GM10266 (cell line): ENCODE measurements around the gene WDR86.

Experiments used
- DNase-seq: peaks from one replicate; pipeline ENCODE4 v3.0.0; 2012; ENCODE audit errors: extremely low spot score
- TF ChIP-seq, protein P1 (sequence below): IDR thresholded peaks from 2 replicates; pipeline ENCODE4 v1.5.1; 2012; ENCODE audit warnings: mild to moderate bottlenecking, low read depth; ENCODE audit not compliant: control insufficient read depth, insufficient read depth; ENCODE audit errors: missing control alignments

WDR86 gene, protein sequence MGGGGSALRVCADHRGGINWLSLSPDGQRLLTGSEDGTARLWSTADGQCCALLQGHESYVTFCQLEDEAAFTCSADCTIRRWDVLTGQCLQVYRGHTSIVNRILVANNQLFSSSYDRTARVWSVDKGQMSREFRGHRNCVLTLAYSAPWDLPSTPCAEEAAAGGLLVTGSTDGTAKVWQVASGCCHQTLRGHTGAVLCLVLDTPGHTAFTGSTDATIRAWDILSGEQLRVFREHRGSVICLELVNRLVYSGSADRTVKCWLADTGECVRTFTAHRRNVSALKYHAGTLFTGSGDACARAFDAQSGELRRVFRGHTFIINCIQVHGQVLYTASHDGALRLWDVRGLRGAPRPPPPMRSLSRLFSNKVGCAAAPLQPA

DNA sequence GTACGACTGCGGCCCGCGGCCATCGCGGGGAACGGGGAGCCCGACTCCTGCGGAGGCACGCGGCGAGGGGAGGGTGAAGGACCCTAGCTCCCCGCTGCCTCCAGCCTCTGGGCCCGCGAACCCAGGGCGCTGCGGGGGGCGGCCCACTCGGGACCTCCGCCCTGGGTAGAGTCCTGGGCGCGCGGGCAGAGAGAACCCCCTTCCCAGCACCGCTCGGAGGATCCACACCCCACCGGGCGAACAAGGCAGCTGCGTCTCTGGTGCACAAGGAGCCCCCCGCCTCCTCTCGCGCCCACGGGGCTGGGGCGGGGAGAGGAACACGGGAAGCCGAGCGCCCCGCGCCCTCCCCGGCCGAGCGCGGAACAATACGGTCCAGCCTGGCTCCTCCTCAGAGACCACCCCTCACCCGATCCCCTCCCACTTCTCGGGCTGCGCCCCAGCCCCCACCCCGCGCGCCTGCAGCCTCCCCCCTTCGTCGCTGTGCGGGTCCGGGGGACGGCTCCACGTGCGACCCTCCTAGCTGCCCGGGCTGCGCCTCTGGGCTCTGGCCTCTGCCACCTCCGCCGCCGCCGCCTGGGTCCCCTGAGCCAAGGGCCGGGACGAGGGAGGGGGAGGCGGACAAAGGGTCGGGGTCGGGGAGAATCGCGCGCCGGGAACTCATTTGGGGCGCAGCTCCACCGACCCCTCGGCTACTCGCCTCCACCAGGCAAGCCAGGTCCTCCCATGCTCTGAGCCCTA lies at the start of gene WDR86:
WDR86 (minus strand) TSS at position 372 of the 738 bp plus-strand sequence. CDS start 449 bp downstream, outside the sequence.
- TF ChIP-seq, protein P1, sequence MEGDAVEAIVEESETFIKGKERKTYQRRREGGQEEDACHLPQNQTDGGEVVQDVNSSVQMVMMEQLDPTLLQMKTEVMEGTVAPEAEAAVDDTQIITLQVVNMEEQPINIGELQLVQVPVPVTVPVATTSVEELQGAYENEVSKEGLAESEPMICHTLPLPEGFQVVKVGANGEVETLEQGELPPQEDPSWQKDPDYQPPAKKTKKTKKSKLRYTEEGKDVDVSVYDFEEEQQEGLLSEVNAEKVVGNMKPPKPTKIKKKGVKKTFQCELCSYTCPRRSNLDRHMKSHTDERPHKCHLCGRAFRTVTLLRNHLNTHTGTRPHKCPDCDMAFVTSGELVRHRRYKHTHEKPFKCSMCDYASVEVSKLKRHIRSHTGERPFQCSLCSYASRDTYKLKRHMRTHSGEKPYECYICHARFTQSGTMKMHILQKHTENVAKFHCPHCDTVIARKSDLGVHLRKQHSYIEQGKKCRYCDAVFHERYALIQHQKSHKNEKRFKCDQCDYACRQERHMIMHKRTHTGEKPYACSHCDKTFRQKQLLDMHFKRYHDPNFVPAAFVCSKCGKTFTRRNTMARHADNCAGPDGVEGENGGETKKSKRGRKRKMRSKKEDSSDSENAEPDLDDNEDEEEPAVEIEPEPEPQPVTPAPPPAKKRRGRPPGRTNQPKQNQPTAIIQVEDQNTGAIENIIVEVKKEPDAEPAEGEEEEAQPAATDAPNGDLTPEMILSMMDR: no peak
- DNase-seq: no peak

DNA sequence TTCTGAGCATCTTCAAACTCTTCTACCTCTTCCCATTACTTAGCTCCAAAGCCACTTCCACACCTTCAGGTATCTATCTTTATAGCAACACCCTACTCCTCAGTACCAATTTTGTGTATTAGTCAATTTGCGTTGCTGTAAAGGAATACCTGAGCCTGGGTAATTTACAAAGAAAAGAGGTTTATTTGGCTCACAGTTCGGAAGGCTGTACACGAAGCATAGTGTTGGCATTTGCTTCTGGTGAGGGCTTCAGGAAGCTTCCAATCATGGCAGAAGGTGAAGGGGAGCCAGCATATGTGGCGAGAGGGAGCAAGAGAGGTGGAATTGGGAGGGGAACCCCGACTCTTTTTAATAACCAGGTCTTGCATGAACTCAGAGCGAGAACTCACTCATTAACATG lies 47.7 kb upstream of the WDR86 start:
- TF ChIP-seq, protein P1: no peak
- DNase-seq: no peak

DNA sequence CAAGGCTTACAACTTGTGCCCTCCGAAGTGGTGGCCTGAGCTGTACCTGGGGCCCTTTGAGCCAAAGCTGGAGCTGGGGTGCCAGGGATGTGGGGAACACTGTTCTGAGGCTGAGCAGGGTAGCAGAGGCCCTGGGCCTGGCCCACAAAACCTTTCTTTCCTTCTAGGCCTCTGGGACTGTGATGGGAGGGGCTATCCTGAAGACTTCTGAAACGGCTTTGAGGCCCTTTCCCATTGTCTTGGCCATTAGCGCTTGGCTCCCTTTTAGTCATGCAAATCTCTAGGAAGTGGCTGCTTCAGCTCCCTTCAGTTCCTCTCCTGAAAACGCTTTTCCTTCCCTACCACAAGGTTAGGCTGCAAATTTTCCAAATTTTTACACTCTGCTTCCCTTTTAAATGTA lies 46.9 kb upstream of the WDR86 start:
- DNase-seq: no peak
- TF ChIP-seq, protein P1: no peak

DNA sequence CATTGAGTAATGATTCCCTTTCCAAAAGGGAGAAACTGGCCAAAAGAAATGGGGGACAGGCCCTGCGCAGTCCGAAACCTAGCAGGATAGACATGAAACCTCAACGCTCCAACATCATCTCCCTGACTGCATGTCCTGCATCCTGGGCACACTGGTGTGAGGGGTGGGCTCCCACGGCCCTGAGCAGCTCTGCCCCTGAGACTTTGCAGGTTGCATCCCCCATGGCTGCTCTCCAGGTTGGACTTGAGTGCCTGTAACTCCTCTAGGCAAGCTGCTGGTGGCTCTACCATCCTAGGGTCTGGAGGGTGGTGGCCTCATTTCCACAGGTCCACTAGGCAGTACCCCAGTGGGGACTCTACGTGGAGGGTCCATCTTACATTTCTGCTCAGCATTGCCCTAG lies 46.4 kb upstream of the WDR86 start:
- TF ChIP-seq, protein P1: no peak
- DNase-seq: no peak

DNA sequence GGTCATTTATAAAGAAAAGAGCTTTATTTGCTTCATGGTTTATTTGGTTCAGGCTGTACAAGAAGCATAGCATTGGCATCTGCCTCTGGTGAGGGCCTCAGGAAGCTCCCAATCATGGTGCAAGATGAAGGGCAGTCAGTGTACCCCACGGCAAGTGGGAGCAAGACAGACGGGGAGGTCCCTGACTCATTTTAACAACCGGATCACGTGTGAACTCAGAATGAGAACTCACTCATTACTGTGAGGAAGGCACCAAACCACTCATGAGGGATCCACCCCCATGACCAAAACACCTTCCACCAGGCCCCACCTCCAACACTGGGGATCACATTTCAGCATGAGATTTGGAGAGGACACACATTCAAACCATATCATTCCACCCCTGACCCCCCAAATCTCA lies 45.9 kb upstream of the WDR86 start:
- DNase-seq: no peak
- TF ChIP-seq, protein P1: no peak

DNA sequence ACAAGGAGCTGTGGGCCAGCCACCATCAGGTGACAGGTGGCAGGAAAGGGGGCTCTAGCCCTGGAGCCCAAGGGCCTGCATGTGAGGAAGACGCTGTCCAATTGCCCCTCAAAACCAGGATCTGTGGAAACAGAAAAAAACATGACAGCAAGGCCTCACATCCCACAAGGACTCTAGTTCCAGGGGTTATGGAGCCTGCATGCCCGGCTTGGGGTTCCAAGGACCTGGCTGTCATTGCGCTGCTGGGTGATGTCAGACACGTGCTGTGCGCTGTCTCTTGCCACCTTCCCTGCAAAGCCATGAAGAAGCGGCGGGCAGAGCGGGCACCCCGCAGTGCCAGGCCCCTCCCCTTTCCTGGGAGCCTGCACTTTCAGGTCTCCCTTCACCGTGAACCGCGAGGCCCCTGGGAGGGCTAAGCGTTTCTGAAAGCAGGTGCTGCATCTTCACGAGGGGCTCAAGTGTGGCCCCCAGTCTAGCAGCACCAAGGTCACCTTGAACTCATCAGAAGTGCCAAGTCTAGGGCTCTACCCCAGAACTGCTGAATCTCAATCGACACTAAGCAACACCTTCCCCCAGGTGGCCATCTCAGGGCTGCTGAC lies 45.2 kb upstream of the WDR86 start:
- TF ChIP-seq, protein P1: no peak
- no peak for DNase-seq

DNA sequence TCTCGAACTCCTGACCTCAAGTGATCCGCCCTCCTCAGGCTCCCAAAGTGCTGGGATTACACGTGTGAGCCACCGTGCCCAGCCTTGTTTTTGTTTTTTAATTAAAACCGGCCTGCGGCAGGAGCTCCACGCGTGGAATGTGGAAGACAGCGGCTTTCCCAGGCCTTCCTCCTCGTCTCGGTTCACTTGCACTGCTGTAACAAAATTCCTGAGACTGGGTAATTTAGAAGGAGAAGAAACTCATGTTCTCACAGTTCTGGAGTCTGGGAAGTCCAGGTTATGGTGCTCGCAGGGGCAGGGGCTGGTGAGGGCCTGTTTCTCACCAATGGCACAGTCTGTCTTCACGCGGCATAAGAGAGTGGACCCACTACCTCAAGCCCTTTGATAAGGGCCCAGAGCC lies 44.5 kb upstream of the WDR86 start:
- no peak for DNase-seq
- TF ChIP-seq, protein P1: no peak
